ENCODE data around the gene ALDH5A1.

GRCh38 chr6:24537082-24537699 is 42.4 kb downstream of the ALDH5A1 start:
- TF ChIP-seq CTCF (IDR thresholded peaks at IDR 0.05) (no peak), POLR2A (IDR thresholded peaks at IDR 0.05) (no peak), POLR2AphosphoS5 (IDR thresholded peaks at IDR 0.05) (no peak)

All from sigmoid colon (tissue), 4 donors.